ENCODE measurements around the gene IL17C.
A peak's percentile ranks its signal among the peaks of the same experiment; 100 is the strongest.

The IL17C gene

DNA sequence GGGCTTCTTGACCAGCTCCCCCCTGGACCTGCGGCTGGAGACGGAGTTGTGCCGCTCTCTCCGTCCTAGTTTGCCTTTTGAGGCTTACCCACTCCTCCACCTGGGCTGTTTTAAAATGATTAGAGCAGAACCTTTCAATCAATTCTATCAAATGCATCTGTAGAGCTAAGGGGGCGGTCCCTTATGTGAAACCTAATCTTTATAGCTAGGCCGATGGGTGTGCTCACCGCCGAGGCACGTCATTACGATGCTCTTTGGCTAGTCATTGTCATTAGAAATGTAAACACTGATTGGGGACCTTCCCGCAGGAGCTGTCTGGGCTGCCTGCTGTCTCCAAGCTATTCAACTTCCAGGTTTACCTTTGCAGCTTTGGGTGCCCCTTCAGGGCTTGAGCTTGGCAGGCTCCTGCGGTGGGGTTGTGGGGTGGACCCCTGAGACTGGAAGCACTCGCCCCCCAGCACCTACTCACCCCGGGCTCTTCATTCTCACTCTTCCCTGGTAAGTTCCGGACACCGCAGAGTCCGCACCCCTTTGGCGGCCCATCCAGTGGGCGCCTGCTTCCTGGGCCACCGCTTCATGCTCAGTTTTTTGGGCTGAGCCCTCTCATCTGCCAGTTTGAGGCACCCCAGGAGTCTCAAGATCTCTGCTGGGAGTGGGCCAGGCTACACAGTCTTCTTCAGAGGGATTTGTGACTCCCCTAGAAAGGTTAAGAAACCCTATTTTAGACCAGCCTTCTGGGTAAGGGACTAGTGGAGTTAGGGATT is 20.9 kb upstream of the IL17C start:
- no peak for ATAC-seq
- H3K36me3 Mint-ChIP-seq: peaks cover 47% of the 10 kb centered on the region
- peaks cover 26% of the 10 kb centered on the region for H3K4me1 Mint-ChIP-seq
- no peak overlapping the region for H3K4me3 Mint-ChIP-seq
- no peaks in the 10 kb centered on the region for H3K27me3 Mint-ChIP-seq
- no peak overlapping the region for H3K27ac Mint-ChIP-seq
- no peaks in the 10 kb centered on the region for H3K9me3 Mint-ChIP-seq

- ATAC-seq: no peak
- H3K36me3 Mint-ChIP-seq: peaks cover 51% of the 10 kb centered on the region
- peaks cover 26% of the 10 kb centered on the region for H3K4me1 Mint-ChIP-seq
- H3K27ac Mint-ChIP-seq: peak overlapping the region; percentile 61
- H3K4me3 Mint-ChIP-seq: no peak overlapping the region
- no peaks in the 10 kb centered on the region for H3K9me3 Mint-ChIP-seq
- H3K27me3 Mint-ChIP-seq: no peaks in the 10 kb centered on the region
Observed at GRCh38 chr16:88618182-88618955, 20.0 kb upstream of the IL17C start.

DNA sequence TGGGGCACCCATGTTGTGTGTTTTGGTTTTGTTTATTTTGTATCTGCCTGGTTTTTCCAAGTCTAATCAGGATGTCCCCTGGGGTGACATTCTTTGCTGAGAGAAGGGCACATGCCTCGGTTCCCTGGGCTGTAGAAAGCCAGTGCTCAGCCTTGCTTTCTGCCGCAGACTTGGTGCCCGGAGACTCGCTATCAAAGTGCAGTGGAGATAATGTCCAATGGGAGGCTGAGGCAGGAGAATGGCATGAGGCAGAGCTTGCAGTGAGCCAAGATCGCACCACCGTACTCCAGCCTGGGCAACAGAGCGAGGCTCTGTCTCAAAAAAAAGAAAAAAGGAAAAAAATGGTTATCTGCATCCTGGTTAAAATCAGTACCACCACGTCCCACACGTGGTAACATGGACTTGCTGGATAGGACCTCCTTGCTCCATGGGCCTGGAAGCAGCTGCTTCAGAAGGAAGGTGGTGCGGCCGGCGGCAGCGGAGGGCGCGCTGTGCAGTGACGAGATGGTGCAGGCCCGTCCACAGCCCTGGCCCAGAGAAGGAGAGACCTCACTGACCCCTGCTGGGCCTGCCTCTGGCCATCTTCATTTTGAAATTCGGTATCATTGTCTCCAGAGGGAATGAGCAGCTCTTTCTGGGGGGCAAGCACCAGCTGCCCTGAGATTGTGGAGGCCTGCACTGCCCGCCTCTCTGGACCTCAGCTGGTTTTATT is 19.3 kb upstream of the IL17C start:
- no peak for ATAC-seq
- Mint-ChIP-seq H3K4me3 (no peak overlapping the region), H3K9me3 (no peaks in the 10 kb centered on the region), H3K4me1 (peaks cover 26% of the 10 kb centered on the region), H3K36me3 (peaks cover 51% of the 10 kb centered on the region), H3K27me3 (no peaks in the 10 kb centered on the region), H3K27ac (no peak overlapping the region)

GRCh38 chr16:88619859-88620815 is 18.2 kb upstream of the IL17C start:
- Mint-ChIP-seq H3K4me3 (no peak overlapping the region), H3K9me3 (no peaks in the 10 kb centered on the region), H3K27ac (no peak overlapping the region), H3K36me3 (peaks cover 47% of the 10 kb centered on the region), H3K27me3 (no peaks in the 10 kb centered on the region), H3K4me1 (peaks cover 19% of the 10 kb centered on the region)
- ATAC-seq: no peak

DNA sequence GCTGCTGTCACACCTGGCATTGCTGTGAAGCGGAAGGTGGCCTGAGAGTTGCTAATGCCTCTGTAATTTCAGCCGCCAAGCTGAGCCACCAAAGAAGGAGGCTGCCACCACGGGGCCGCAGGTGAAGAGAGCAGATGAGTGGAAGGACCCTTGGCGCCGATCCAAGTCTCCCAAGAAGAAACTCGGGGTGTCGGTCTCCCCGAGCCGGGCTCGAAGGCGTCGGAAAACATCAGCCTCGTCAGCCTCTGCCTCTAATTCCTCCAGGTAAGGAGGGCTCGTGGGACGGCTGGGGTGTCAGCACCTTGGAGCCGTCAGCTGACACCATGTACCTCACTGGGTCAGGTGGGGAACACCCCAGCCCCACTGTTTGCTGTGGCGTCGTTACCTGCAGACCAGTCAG is 16.2 kb upstream of the IL17C start:
- Mint-ChIP-seq H3K4me3 (no peak overlapping the region), H3K4me1 (peaks cover 16% of the 10 kb centered on the region), H3K27ac (no peak overlapping the region), H3K9me3 (no peaks in the 10 kb centered on the region), H3K36me3 (peaks cover 55% of the 10 kb centered on the region), H3K27me3 (no peaks in the 10 kb centered on the region)
- no peak for ATAC-seq

DNA sequence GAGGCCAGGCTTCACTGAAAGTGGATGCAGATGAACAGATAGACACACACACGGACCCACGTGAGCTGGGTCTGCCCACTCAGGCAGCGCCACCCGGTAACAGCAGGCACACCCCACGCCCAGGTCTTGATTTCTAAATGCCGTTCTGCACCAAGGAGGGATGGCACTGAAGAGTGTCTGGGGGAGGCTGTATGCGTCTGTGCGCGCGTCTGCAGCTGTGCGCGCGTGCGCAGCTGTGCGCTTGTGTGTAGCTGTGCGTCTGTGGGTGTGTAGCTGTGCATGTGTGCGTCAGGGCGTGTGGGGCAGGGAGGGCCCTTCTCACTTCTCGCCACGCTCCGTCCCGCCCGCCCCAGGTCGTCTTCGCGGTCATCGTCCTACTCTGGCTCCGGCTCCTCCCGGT is 15.5 kb upstream of the IL17C start:
- Mint-ChIP-seq H3K36me3 (peaks cover 62% of the 10 kb centered on the region), H3K27ac (no peak overlapping the region), H3K4me3 (no peak overlapping the region), H3K4me1 (peaks cover 13% of the 10 kb centered on the region), H3K27me3 (no peaks in the 10 kb centered on the region), H3K9me3 (no peaks in the 10 kb centered on the region)
- ATAC-seq: no peak

DNA sequence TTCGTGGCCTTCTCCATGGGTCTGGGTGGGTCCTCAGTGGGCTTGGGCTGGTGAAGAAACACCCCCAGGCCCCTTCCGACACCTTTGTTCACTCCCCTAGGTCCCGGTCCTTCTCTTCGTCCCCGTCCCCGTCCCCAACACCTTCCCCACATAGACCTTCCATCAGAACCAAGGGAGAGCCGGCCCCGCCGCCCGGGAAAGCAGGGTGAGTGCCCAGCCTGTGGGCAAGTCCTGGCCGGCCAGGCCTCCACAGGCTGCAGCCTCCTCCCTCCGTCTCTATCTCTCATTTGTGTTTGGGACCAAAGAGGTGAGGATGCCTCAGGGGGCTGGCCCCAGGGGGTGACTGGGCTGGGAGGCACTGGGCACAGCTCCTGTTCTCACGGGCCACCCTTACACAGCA is 14.5 kb upstream of the IL17C start:
- H3K27me3 Mint-ChIP-seq: no peaks in the 10 kb centered on the region
- peaks cover 3% of the 10 kb centered on the region for H3K4me1 Mint-ChIP-seq
- no peak for ATAC-seq
- peak overlapping the region; percentile 46 for H3K27ac Mint-ChIP-seq
- no peak overlapping the region for H3K4me3 Mint-ChIP-seq
- H3K36me3 Mint-ChIP-seq: peaks cover 60% of the 10 kb centered on the region
- H3K9me3 Mint-ChIP-seq: no peaks in the 10 kb centered on the region

GRCh38 chr16:88624481-88624880 is 13.9 kb upstream of the IL17C start:
- H3K4me3 Mint-ChIP-seq: no peak overlapping the region
- peaks cover 56% of the 10 kb centered on the region for H3K36me3 Mint-ChIP-seq
- H3K27ac Mint-ChIP-seq: no peak overlapping the region
- ATAC-seq: no peak
- no peaks in the 10 kb centered on the region for H3K9me3 Mint-ChIP-seq
- no peaks in the 10 kb centered on the region for H3K27me3 Mint-ChIP-seq
- H3K4me1 Mint-ChIP-seq: no peaks in the 10 kb centered on the region

- Mint-ChIP-seq H3K4me1 (no peaks in the 10 kb centered on the region), H3K27me3 (no peaks in the 10 kb centered on the region), H3K27ac (no peak overlapping the region), H3K4me3 (no peak overlapping the region), H3K36me3 (peaks cover 59% of the 10 kb centered on the region), H3K9me3 (no peaks in the 10 kb centered on the region)
- no peak for ATAC-seq
Observed at GRCh38 chr16:88624977-88625576, 13.3 kb upstream of the IL17C start.

DNA sequence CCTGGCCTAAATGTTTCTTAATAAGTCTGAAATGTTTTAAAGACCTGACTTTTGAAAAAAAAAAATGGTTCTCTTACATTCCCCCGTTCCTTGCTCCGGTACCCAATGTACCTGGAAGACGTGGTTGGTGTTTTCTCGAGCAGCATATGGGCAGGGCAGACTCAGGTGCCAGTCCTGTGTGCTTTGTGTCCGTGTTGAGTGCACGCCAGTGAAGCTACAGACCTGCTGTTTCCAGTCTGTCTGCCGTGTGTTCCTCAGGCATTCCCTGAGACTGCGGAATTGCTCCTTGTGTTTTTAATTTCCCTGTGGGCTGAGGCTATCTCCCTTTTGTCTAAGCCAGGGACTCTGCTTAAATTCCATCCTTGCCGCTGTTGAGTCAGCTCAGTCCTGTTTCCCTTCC is 11.7 kb upstream of the IL17C start:
- Mint-ChIP-seq H3K27ac (no peak overlapping the region), H3K27me3 (no peaks in the 10 kb centered on the region), H3K4me3 (no peak overlapping the region), H3K9me3 (no peaks in the 10 kb centered on the region), H3K36me3 (peaks cover 71% of the 10 kb centered on the region), H3K4me1 (no peaks in the 10 kb centered on the region)
- ATAC-seq: no peak

DNA sequence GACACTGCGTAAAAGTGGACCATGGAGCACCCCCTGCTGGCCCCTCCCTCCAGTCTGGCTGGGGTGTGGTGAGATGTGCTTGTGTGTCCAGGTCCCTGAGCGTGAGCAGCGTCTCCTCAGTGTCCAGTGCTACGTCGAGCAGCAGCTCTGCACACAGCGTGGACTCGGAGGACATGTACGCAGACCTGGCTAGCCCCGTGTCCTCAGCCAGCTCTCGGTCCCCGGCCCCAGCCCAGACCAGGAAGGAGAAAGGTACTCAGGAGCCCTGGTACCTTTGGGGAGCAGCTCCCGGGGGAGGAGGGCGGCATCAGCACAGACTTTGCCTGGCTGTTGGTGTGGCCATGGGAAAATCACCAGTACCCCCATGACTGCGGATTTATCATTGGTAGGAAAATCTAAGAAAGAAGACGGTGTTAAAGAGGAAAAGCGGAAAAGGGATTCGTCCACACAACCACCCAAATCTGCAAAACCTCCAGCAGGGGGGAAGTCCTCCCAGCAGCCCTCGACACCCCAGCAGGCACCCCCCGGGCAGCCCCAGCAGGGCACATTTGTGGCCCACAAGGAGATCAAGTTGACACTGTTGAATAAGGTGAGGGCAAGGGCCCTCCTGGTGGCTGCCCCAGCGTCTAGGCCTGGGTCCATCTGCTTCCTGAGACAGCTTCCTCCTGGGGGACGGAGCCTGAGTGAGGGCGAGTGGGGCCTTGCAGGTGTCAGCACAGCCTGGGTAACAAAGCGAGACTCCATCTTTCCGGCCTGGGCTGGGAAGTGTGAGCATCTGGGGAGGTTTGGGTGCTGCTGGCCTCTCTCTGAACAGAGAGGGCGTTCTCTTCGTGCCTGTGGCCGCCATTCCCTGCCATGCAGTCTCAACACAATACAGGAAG is 10.6 kb upstream of the IL17C start:
- Mint-ChIP-seq H3K4me3 (no peak overlapping the region), H3K36me3 (peaks cover 68% of the 10 kb centered on the region)

GRCh38 chr16:88628512-88628974 is 9.8 kb upstream of the IL17C start:
- H3K4me1 Mint-ChIP-seq: peaks cover 13% of the 10 kb centered on the region
- H3K27ac Mint-ChIP-seq: no peak overlapping the region
- H3K27me3 Mint-ChIP-seq: no peaks in the 10 kb centered on the region
- peaks cover 66% of the 10 kb centered on the region for H3K36me3 Mint-ChIP-seq
- no peak for ATAC-seq
- no peak overlapping the region for H3K4me3 Mint-ChIP-seq
- no peaks in the 10 kb centered on the region for H3K9me3 Mint-ChIP-seq

More for the DNA sequence above, 10.6 kb upstream of the IL17C start:
- Mint-ChIP-seq H3K4me1 (peaks cover 5% of the 10 kb centered on the region), H3K9me3 (no peaks in the 10 kb centered on the region), H3K27me3 (no peaks in the 10 kb centered on the region), H3K27ac (no peak overlapping the region)
- ATAC-seq: no peak

DNA sequence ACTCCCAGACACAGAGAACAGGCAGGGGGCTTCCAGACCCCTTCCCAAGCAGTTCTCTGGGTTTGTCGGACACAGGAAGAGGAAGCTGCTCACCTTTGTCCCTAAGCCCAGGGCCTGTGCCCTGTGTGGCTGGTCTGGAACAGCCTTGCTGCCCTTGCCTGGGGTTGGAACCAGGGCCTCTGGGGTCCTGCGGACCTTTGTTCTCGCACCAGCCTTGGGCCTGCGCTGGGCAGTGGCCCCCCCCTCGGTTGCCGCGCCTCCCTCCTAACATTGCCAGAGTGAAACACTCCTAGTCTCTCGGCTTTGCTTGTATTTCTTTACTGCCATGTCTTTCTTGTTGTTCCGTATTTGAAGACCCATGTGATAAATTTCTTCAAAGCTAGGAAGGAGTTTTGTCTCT is 8.5 kb upstream of the IL17C start:
- H3K27ac Mint-ChIP-seq: no peak overlapping the region
- no peaks in the 10 kb centered on the region for H3K9me3 Mint-ChIP-seq
- ATAC-seq: no peak
- H3K27me3 Mint-ChIP-seq: no peaks in the 10 kb centered on the region
- H3K4me1 Mint-ChIP-seq: peaks cover 26% of the 10 kb centered on the region
- peaks cover 57% of the 10 kb centered on the region for H3K36me3 Mint-ChIP-seq
- no peak overlapping the region for H3K4me3 Mint-ChIP-seq

All from stimulated activated memory B cell treated with anti-CD40 and anti-IgM and Interleukin-4, amounts not matched to agents 10 μg/mL and 1 μg/mL and 100 μg/mL, for 72 hours (primary cell).